D721Med (cell line): ENCODE data around the gene TAF4.
"Not testable (repeated sequence)": the region's sequence is repeated elsewhere in the genome, so short reads cannot be mapped to it uniquely, and the experiment has no call there.

ENCODE experiments used
- DNase-seq: peaks from one replicate; pipeline ENCODE4 v3.0.0; 2011; ENCODE audit warnings: low spot score; ENCODE audit not compliant: insufficient read length
- FAIRE-seq: peaks from 2 replicates; lab custom pipeline; 2011; peaks lifted over from hg19 to GRCh38; lab: Jason Lieb, UNC
- TF ChIP-seq, protein P1 (sequence below): IDR thresholded peaks from 2 replicates; pipeline ENCODE4 v1.5.1; 2012; ENCODE audit warnings: mild to moderate bottlenecking, control low read depth; ENCODE audit not compliant: insufficient read depth; ENCODE audit errors: missing control alignments

Gene TAF4

DNA sequence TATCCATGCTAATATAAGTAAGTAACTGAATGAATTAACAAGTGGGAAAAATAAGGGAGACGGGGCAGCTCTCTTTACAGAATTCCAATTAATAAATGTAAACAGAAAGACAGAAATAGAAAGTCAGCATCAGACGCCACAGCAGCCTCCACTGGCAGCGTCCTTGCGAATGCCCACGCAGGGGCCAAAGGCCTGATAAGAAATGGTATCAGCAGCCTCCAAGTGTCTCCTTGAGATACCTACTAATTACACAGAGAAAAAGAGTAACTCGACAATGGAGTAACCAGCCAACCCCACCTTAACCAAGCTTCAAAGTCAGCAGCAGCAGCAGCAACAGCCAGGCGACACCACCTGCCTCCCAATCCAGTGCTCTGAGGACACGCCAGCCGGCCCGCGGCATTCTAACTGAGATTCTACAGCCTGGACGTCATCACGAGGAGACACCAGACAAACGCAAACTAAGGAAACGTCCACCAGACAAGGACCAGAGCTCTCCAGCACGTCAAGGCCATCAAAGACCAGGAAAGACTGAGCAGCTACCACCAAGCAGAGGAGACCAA lies 78.8 kb downstream of the TAF4 start:
- TF ChIP-seq, protein P1, sequence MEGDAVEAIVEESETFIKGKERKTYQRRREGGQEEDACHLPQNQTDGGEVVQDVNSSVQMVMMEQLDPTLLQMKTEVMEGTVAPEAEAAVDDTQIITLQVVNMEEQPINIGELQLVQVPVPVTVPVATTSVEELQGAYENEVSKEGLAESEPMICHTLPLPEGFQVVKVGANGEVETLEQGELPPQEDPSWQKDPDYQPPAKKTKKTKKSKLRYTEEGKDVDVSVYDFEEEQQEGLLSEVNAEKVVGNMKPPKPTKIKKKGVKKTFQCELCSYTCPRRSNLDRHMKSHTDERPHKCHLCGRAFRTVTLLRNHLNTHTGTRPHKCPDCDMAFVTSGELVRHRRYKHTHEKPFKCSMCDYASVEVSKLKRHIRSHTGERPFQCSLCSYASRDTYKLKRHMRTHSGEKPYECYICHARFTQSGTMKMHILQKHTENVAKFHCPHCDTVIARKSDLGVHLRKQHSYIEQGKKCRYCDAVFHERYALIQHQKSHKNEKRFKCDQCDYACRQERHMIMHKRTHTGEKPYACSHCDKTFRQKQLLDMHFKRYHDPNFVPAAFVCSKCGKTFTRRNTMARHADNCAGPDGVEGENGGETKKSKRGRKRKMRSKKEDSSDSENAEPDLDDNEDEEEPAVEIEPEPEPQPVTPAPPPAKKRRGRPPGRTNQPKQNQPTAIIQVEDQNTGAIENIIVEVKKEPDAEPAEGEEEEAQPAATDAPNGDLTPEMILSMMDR: no peak
- no peak for DNase-seq
- no peak for FAIRE-seq

DNA sequence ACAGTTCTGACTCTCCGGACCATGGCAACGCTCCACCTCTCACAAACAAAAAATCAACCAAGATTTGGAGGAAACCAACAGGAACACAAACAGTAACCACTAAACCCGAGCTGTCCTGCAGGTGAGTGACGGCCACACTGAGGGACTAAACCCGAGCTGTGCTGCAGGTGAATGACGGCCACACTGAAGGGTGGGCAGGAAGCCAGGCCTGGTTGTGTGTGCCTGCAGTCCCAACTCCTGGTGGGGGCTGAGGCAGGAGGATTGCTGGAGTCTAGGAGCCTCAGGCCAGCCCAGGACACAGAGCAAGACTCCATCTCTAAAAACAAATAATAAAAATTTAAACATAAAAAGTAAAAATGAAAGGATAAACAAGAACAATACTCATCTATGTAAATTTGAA lies 80.6 kb downstream of the TAF4 start:
- FAIRE-seq: no peak
- no peak for DNase-seq
- TF ChIP-seq, protein P1: no peak

DNA sequence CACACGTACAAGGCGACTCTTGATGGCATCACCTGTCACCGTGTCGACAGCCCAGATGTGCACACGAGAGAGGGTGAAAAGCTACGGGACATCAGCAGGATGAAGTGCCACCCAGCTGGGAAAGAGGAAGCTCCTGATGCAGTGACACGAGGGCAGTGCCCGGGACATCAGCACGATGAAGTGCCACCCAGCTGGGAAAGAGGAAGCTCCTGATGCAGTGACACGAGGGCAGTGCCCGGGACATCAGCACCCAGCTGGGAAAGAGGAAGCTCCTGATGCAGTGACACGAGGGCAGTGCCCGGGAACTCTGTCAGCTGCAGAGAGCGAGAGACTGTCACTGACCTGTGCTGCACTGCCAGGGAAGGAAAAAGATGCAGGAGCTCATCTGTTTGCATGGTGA lies 81.2 kb downstream of the TAF4 start:
- DNase-seq, FAIRE-seq: not testable (repeated sequence)

DNA sequence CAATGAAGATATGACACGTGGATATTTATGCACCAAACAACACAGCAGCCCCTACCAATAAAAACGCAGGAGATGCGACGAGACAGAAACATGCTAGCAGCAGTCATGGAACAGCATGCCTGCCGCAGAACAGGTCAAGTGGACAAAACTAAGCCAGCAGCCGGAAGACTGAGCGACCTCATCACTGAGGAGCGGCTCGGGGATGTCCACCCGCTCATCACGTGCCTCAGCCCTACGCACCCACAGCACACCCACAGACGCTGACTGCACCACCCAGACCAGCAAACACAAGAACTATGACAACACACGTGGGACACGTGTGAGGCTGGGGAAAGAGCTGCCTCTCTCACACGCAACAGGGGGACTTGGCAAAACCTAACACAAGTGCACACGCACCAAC lies 81.7 kb downstream of the TAF4 start:
- TF ChIP-seq, protein P1: no peak

DNA sequence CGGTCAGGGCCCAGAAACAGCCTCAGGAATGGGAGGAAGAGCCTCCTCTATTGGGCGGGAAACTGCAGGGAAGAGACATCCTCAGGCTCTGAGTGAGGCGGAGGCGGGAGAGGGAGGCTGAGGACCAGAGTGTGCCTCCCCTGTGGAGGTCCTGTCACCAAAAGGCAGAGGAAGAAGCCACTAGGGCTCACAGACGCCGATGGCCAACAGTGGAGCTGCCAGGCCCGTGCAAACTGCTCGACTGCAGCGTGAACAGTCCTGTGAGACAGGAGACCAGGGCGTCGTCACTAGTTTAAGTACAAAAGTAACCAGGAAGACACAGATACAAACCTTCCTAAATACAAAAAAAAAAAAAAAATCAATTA lies 82.7 kb downstream of the TAF4 start:
- DNase-seq: no peak
- TF ChIP-seq, protein P1: no peak
- FAIRE-seq: no peak

More for the DNA sequence above, 81.7 kb downstream of the TAF4 start:
- DNase-seq (no peak), FAIRE-seq (no peak)

DNA sequence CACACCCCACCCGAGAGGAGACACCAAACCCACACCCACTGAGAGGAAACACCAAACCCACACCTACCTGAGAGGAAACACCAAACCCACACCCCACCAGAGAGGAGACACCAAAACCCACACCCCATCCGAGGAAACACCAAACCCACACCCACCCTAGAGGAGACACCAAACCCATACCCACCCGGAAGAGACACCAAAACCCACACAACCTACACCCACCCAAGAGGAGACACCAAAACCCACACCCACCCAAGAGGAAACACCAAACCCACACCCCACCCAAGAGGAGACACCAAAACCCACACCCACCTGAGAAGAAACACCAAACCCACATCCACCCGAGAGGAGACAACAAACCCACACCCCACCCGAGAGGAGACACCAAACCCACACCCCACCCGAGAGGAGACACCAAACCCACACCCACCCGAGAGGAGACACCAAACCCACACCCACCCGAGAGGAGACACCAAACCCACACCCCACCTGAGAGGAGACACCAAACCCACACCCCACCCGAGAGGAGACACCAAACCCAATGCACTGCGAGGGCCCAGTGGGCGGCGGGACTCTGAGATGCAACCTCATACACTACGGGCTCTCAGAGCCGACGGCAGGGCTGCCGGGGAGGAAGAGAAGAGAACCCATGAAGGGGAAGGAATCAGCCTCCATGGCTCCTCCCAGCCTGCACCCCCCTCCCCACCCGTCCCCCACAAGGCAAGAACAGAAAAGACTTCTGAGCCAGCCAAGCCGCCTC lies 83.3 kb downstream of the TAF4 start:
- TF ChIP-seq, protein P1: no peak
- no peak for DNase-seq
- FAIRE-seq: no peak

DNA sequence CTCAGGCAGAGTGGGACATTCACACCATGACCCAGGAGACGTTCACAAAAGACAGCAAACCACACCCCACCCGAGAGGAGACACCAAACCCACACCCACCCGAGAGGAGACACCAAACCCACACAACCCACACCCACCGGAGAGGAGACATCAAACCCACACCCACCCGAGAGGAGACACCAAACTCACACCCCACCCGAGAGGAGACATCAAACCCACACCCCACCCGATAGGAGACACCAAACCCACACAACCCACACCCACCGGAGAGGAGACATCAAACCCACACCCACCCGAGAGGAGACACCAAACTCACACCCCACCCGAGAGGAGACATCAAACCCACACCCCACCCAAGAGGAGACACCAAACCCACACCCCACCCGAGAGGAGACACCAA lies 84.0 kb downstream of the TAF4 start:
- not testable (repeated sequence) for FAIRE-seq, DNase-seq
